IMR-90 (cell line): ENCODE measurements around the gene FGF19. TPM values are rescaled to one million over a fixed set of nuclear protein-coding genes. Genes with fewer than 3 reads are reported as not detected.

Experiments
- ATAC-seq: fragments of 200-7000 bp; cut with Tn5 transposase; 2 replicates; pipeline ENCODE4 v1.9.1; 2020; ENCODE audit warnings: low read depth, mild to moderate bottlenecking, moderate library complexity
- BruUV-seq: library from RNA; stranded (reverse); fragments of 400-500 nt; replicated peaks from 2 replicates; lab custom pipeline; 2021; lab: Mats Ljungman, UMichigan
- CTCF ChIA-PET: fragments of 300-600 bp; formaldehyde crosslinking; extraction: SDS; loops from one replicate; lab custom pipeline; 2021; ENCODE audit warnings: antibody characterized with exemption; lab: Yijun Ruan, JAX
- POLR2A ChIA-PET: fragments of 300-600 bp; sonication (Branson Sonifier 250); formaldehyde crosslinking; loops from one replicate; lab custom pipeline; 2022; ENCODE audit warnings: antibody characterized with exemption; ENCODE audit not compliant: unreplicated experiment; lab: Charles Lee
- DNase-seq: peaks from one replicate; pipeline ENCODE4 v3.0.0; 2013
- H2AFZ ChIP-seq: replicated peaks from 2 replicates; pipeline ENCODE3; 2013; ENCODE audit warnings: low read length, mild to moderate bottlenecking; ENCODE audit not compliant: poor library complexity
- H2AK5ac ChIP-seq: 2 replicates; pipeline ENCODE4 v1.6.1; 2013; ENCODE audit warnings: low read depth, low read length, inconsistent platforms
- H2AK9ac ChIP-seq: replicated peaks from 2 replicates; pipeline ENCODE3; 2013; ENCODE audit warnings: mild to moderate bottlenecking, low read depth, low read length, moderate library complexity; ENCODE audit not compliant: poor library complexity
- H2BK120ac ChIP-seq: 2 replicates; pipeline ENCODE4 v1.6.1; 2013; ENCODE audit warnings: low read depth, low read length, inconsistent platforms
- H2BK15ac ChIP-seq: 3 replicates; pipeline ENCODE4 v1.6.1; 2013; ENCODE audit warnings: low read depth, low read length, inconsistent platforms
- H2BK20ac ChIP-seq: 2 replicates; pipeline ENCODE4 v1.6.1; 2013; ENCODE audit warnings: low read depth, mild to moderate bottlenecking, inconsistent platforms, low read length, moderate library complexity
- H2BK5ac ChIP-seq: 2 replicates; pipeline ENCODE4 v1.6.1; 2013; ENCODE audit warnings: mild to moderate bottlenecking, low read depth, low read length, inconsistent platforms; ENCODE audit not compliant: poor library complexity, severe bottlenecking
- H3K14ac ChIP-seq: replicated peaks from 2 replicates; pipeline ENCODE4 v1.6.1; 2013; ENCODE audit warnings: low read depth, low read length, inconsistent platforms
- H3K18ac ChIP-seq: 2 replicates; pipeline ENCODE4 v1.6.1; 2013; ENCODE audit warnings: low read depth, low read length, control low read depth
- H3K23ac ChIP-seq: 2 replicates; pipeline ENCODE4 v1.6.1; 2013; ENCODE audit warnings: low read depth, low read length, inconsistent platforms
- H3K27ac ChIP-seq: 2 replicates; pipeline ENCODE4 v1.5.1; 2013; ENCODE audit warnings: mild to moderate bottlenecking, control low read depth, low read length; ENCODE audit not compliant: insufficient read depth
- H3K27me3 ChIP-seq: 2 replicates; pipeline ENCODE4 v1.6.1; 2013; ENCODE audit warnings: low read length; ENCODE audit not compliant: control insufficient read depth, insufficient read depth
- H3K36me3 ChIP-seq: 2 replicates; pipeline ENCODE4 v1.6.1; 2013; ENCODE audit warnings: low read length, mixed read lengths; ENCODE audit not compliant: control insufficient read depth, insufficient read depth
- H3K4ac ChIP-seq: 2 replicates; pipeline ENCODE4 v1.6.1; 2013; ENCODE audit warnings: low read depth, low read length, inconsistent platforms
- H3K4me1 ChIP-seq: 2 replicates; pipeline ENCODE4 v1.6.1; 2013; ENCODE audit warnings: low read length, mixed read lengths; ENCODE audit not compliant: control insufficient read depth, insufficient read depth
- H3K4me2 ChIP-seq: 2 replicates; pipeline ENCODE4 v1.6.1; 2013; ENCODE audit warnings: low read depth, mild to moderate bottlenecking, control low read depth, low read length, moderate library complexity
- H3K4me3 ChIP-seq: 2 replicates; pipeline ENCODE4 v1.5.1; 2013; ENCODE audit warnings: low read depth, mild to moderate bottlenecking, control low read depth, low read length, moderate library complexity; ENCODE audit not compliant: insufficient read depth
- H3K56ac ChIP-seq: 2 replicates; pipeline ENCODE4 v1.6.1; 2013; ENCODE audit warnings: low read length, inconsistent platforms; ENCODE audit not compliant: insufficient read depth; ENCODE audit errors: extremely low read depth
- H3K79me1 ChIP-seq, 2 experiments: 2 replicates each; pipeline ENCODE4 v1.6.1; 2013; ENCODE audit warnings: low read length in 2 of 2, inconsistent platforms in 1 of 2, low read depth in 1 of 2
- H3K9ac ChIP-seq: 2 replicates; pipeline ENCODE4 v1.6.1; 2013; ENCODE audit warnings: low read depth, low read length, control low read depth
- H3K9me1 ChIP-seq: 2 replicates; pipeline ENCODE4 v1.6.1; 2013; ENCODE audit warnings: low read length, inconsistent platforms; ENCODE audit not compliant: insufficient read depth
- H3K9me3 ChIP-seq: 2 replicates; pipeline ENCODE4 v1.6.1; 2013; ENCODE audit warnings: low read length; ENCODE audit not compliant: control insufficient read depth, insufficient read depth
- H4K20me1 ChIP-seq: 2 replicates; pipeline ENCODE4 v1.6.1; 2013; ENCODE audit warnings: low read length, inconsistent platforms; ENCODE audit not compliant: insufficient read depth
- H4K5ac ChIP-seq: 2 replicates; pipeline ENCODE4 v1.6.1; 2013; ENCODE audit warnings: mild to moderate bottlenecking, low read depth, low read length, control low read depth
- H4K8ac ChIP-seq, 2 experiments: 2 replicates each; pipeline ENCODE4 v1.6.1; 2013; ENCODE audit warnings: low read depth in 2 of 2, low read length in 2 of 2, control low read depth in 1 of 2, inconsistent platforms in 1 of 2
- H4K91ac ChIP-seq: 2 replicates; pipeline ENCODE4 v1.6.1; 2013; ENCODE audit warnings: low read depth, low read length, inconsistent platforms; ENCODE audit not compliant: insufficient read depth
- CHD1 ChIP-seq: IDR thresholded peaks from 2 replicates; pipeline ENCODE4 v1.6.1; 2012; ENCODE audit warnings: low read depth, low read length, improper control_type of control experiment
- FOS ChIP-seq: fragments of 150-350 bp; IDR thresholded peaks from 2 replicates; pipeline ENCODE4 v1.6.1; 2016; ENCODE audit warnings: low read depth, low read length
- MXI1 ChIP-seq: IDR thresholded peaks from 2 replicates; pipeline ENCODE4 v1.6.1; 2012; ENCODE audit warnings: low read depth, mild to moderate bottlenecking, low read length, moderate library complexity, borderline replicate concordance
- NFE2L2 ChIP-seq: fragments of 150-350 bp; IDR thresholded peaks from 2 replicates; pipeline ENCODE4 v1.6.1; 2016; ENCODE audit warnings: low read depth, mild to moderate bottlenecking, low read length
- RCOR1 ChIP-seq: IDR thresholded peaks from 2 replicates; pipeline ENCODE4 v1.6.1; 2012; ENCODE audit warnings: mild to moderate bottlenecking, low read length, improper control_type of control experiment; ENCODE audit not compliant: insufficient replicate concordance
- RFX5 ChIP-seq: IDR thresholded peaks from 2 replicates; pipeline ENCODE4 v1.8.0; 2012; ENCODE audit warnings: low read depth, mild to moderate bottlenecking, low read length, moderate library complexity
- WGBS, 2 experiments: methylation state at CpG; one replicate each; pipeline versions ENCODE4 v1.1.5 to v1.1.7; 2013; ENCODE audit warnings: missing lambda C conversion rate in 2 of 2; ENCODE audit not compliant: insufficient read length in 1 of 2; ENCODE audit errors: extremely low coverage in 2 of 2; 5-methylcytosine and 5-hydroxymethylcytosine counted together
- dilution Hi-C: fragments of 300-500 bp; cut with HindIII; formaldehyde crosslinking; loops from one replicate; pipeline ENCODE4 v1.14.3; 2018; ENCODE audit warnings: low sequenced_read_pairs; ENCODE audit not compliant: unreplicated experiment
- in situ Hi-C: fragments of 300-500 bp; cut with MboI; formaldehyde crosslinking; loops from 3 replicates; pipeline ENCODE4 v1.14.3; 2019; ENCODE audit warnings: low sequenced_read_pairs, inconsistent platforms, mixed read lengths
- intact Hi-C: fragments of 100-400 bp; cut with micrococcal nuclease; formaldehyde crosslinking; loops from 2 replicates; pipeline ENCODE4 v1.10.0; 2022
- polyA plus RNA-seq, 3 experiments: library from polyadenylated mRNA; depleted of rRNA; stranded (reverse); fragments of >200 nt; gene quantifications; 2 replicates each; pipeline ENCODE4 v1.2.3, GENCODE V29; 2012; ENCODE audit warnings: low replicate concordance in 1 of 3
- total RNA-seq: library from RNA; depleted of rRNA; stranded (reverse); fragments of >200 nt; gene quantifications from 2 replicates; pipeline ENCODE4 v1.2.3, GENCODE V29; 2012
- TF ChIP-seq, protein P1 (sequence below): conservative IDR thresholded peaks from 2 replicates; pipeline ENCODE4 v1.5.1; 2012; ENCODE audit warnings: mild to moderate bottlenecking, low read depth, low read length, improper control_type of control experiment

The FGF19 gene
- total and polyA plus RNA-seq, 2 of the 4 experiments (the other 2 are of a cell fraction) = not detected

DNA sequence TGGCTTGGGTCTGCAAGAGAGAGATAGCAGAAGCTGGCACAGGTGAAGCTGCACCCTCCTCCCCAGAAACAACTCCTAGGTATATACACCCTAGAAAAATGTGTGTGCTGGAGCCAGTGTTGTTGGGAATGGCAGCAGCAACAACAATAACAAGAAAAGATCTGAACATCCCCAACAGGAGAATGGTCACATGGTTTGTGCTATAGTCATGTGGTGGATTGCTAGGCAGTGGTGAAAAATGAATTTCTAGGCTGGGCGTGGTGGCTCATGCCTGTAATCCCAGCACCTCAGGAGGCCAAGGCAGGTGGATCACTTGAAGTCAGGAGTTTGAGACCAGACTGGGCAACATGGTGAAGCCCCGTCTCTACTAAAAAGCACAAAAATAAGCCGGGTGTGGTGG is 31.0 kb upstream of the FGF19 start:
- Histone ChIP-seq H3K4me2 (no peak overlapping the region), H3K4me1 (no peaks in the 10 kb centered on the region), H3K4ac (no peak overlapping the region), H4K5ac (no peak overlapping the region), H2BK120ac (no peak overlapping the region), H3K9ac (no peak overlapping the region), H3K9me3 (peaks cover 19% of the 10 kb centered on the region), H3K9me1 (no peaks in the 10 kb centered on the region), H2BK20ac (no peak overlapping the region), H2AK9ac (no peak overlapping the region), H3K18ac (no peak overlapping the region), H4K91ac (no peak overlapping the region), H2AK5ac (no peak overlapping the region), H3K27me3 (peaks cover 23% of the 10 kb centered on the region), H3K23ac (no peak overlapping the region), H3K27ac (no peak overlapping the region), H3K36me3 (no peaks in the 10 kb centered on the region), H4K8ac (no peak overlapping the region), H4K20me1 (no peaks in the 10 kb centered on the region), H2BK15ac (no peak overlapping the region), H3K79me1 (no peaks in the 10 kb centered on the region), H2BK5ac (no peak overlapping the region), H2AFZ (no peak overlapping the region), H3K14ac (no peak overlapping the region), H3K4me3 (no peak overlapping the region), H3K56ac (no peak overlapping the region)
- in situ Hi-C loops = no loop called here
- TF ChIP-seq MXI1 (no peak), RFX5 (no peak), FOS (no peak), NFE2L2 (no peak), CHD1 (no peak), RCOR1 (no peak)
- TF ChIP-seq, protein P1, sequence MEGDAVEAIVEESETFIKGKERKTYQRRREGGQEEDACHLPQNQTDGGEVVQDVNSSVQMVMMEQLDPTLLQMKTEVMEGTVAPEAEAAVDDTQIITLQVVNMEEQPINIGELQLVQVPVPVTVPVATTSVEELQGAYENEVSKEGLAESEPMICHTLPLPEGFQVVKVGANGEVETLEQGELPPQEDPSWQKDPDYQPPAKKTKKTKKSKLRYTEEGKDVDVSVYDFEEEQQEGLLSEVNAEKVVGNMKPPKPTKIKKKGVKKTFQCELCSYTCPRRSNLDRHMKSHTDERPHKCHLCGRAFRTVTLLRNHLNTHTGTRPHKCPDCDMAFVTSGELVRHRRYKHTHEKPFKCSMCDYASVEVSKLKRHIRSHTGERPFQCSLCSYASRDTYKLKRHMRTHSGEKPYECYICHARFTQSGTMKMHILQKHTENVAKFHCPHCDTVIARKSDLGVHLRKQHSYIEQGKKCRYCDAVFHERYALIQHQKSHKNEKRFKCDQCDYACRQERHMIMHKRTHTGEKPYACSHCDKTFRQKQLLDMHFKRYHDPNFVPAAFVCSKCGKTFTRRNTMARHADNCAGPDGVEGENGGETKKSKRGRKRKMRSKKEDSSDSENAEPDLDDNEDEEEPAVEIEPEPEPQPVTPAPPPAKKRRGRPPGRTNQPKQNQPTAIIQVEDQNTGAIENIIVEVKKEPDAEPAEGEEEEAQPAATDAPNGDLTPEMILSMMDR = no peak
- dilution Hi-C loops = no loop called here
- POLR2A ChIA-PET = no interaction called here
- 71% methylated on average over 3 of the region's 3 CpGs; no CpG with 5 or more reads in 1 of the 2 experiments for WGBS, 2 experiments
- CTCF ChIA-PET = no interaction called here
- BruUV-seq = no TSS peak
- DNase-seq = no peak
- no peak for ATAC-seq
- intact Hi-C loops = no loop called here
